ENCODE data around the gene COASY. TPM values are rescaled to one million over a fixed set of nuclear protein-coding genes. Genes with fewer than 3 reads are reported as not detected.

Gene COASY
- total RNA-seq, 2 experiments from 2014 or later = 37.8 to 40.7 TPM

GRCh38 chr17:42585353-42585752 is 23.4 kb downstream of the COASY start:
- DNase-seq (no peak), ATAC-seq (ENCODE audit: poor library complexity) (no peak)
- H3K27ac Mint-ChIP-seq = no peak overlapping the region
- H3K4me3 Mint-ChIP-seq = no peak overlapping the region
- no peaks in the 10 kb centered on the region for H3K4me1 Mint-ChIP-seq (ENCODE audit: low read depth)
- Histone ChIP-seq H3K9me3 (ENCODE audit: control insufficient read depth in 1 of 2, insufficient read depth in 1 of 2, low read length in 2 of 2) (no peaks in the 10 kb centered on the region), H3K4me3 (ENCODE audit: low read length) (no peak overlapping the region), H3K27me3 (ENCODE audit: control insufficient read depth in 1 of 2, insufficient read depth in 2 of 2, low read length in 2 of 2) (no peaks in the 10 kb centered on the region), H3K27ac (ENCODE audit: low read depth in 1 of 2, low read length in 2 of 2) (no peak overlapping the region), H3K4me1 (ENCODE audit: insufficient read depth, low read length) (no peaks in the 10 kb centered on the region), H3K36me3 (ENCODE audit: insufficient read depth, low read length) (peaks cover 95% of the 10 kb centered on the region)
- no peaks in the 10 kb centered on the region for H3K9me3 Mint-ChIP-seq
- TF ChIP-seq CTCF (IDR thresholded peaks at IDR 0.05) = no peak
- POLR2A ChIA-PET = interaction anchor here (1.0 kb wide), 1 partner anchor 24 kb away, joined by 3 read pairs; the partner anchor contains the start of gene TUBG1
- H3K27me3 Mint-ChIP-seq = no peaks in the 10 kb centered on the region
- CTCF ChIA-PET = no interaction called here
- peaks cover 96% of the 10 kb centered on the region for H3K36me3 Mint-ChIP-seq (ENCODE audit: low read depth)
- intact Hi-C loops (cut with DNase I, micrococcal nuclease) = no loop called here

GRCh38 chr17:42586514-42587230 is 24.7 kb downstream of the COASY start:
- no peaks in the 10 kb centered on the region for H3K4me1 ChIP-seq (ENCODE audit: insufficient read depth, low read length)
- DNase-seq = no peak
- POLR2A ChIA-PET = interaction anchor here (1.0 to 1.1 kb wide), 2 partner anchors 19 to 22 kb away, joined by 4 to 6 read pairs; partner anchors contain the start of genes RETREG3 and TUBG1
- no peaks in the 10 kb centered on the region for H3K9me3 ChIP-seq (ENCODE audit: control insufficient read depth in 1 of 2, insufficient read depth in 1 of 2, low read length in 2 of 2)
- H3K27ac ChIP-seq (ENCODE audit: low read depth in 1 of 2, low read length in 2 of 2) = no peak overlapping the region
- peaks cover 98% of the 10 kb centered on the region for H3K36me3 ChIP-seq (ENCODE audit: insufficient read depth, low read length)
- Mint-ChIP-seq H3K27me3 (no peaks in the 10 kb centered on the region), H3K9me3 (no peaks in the 10 kb centered on the region), H3K27ac (no peak overlapping the region), H3K36me3 (ENCODE audit: low read depth) (peaks cover 98% of the 10 kb centered on the region), H3K4me3 (no peak overlapping the region), H3K4me1 (ENCODE audit: low read depth) (peaks cover under 1% of the 10 kb centered on the region)
- ATAC-seq (ENCODE audit: poor library complexity) = no peak
- no peak for TF ChIP-seq CTCF (IDR thresholded peaks at IDR 0.05)
- no peaks in the 10 kb centered on the region for H3K27me3 ChIP-seq (ENCODE audit: control insufficient read depth in 1 of 2, insufficient read depth in 2 of 2, low read length in 2 of 2)
- intact Hi-C loops (cut with DNase I, micrococcal nuclease) = no loop called here
- no peak overlapping the region for H3K4me3 ChIP-seq (ENCODE audit: low read length)
- CTCF ChIA-PET = interaction anchor here (1.0 to 1.6 kb wide), 2 partner anchors 9 to 19 kb away, joined by 3 to 5 read pairs; partner anchors contain the start of genes MLX and PSMC3IP

GRCh38 chr17:42590886-42591285 is 28.9 kb downstream of the COASY start:
- no peak for TF ChIP-seq CTCF (IDR thresholded peaks at IDR 0.05)
- peaks cover 80% of the 10 kb centered on the region for H3K36me3 Mint-ChIP-seq (ENCODE audit: low read depth)
- Histone ChIP-seq H3K4me3 (ENCODE audit: low read length) (no peak overlapping the region), H3K36me3 (ENCODE audit: insufficient read depth, low read length) (peaks cover 79% of the 10 kb centered on the region), H3K27ac (ENCODE audit: low read depth in 1 of 2, low read length in 2 of 2) (no peak overlapping the region), H3K27me3 (ENCODE audit: control insufficient read depth in 1 of 2, insufficient read depth in 2 of 2, low read length in 2 of 2) (no peaks in the 10 kb centered on the region), H3K9me3 (ENCODE audit: control insufficient read depth in 1 of 2, insufficient read depth in 1 of 2, low read length in 2 of 2) (no peaks in the 10 kb centered on the region), H3K4me1 (ENCODE audit: insufficient read depth, low read length) (peaks cover 4% of the 10 kb centered on the region)
- ChIA-PET POLR2A (no interaction called here), CTCF (interaction anchor here (3.6 kb wide), 1 partner anchor 13 kb away, joined by 9 read pairs; the partner anchor contains the start of gene PSMC3IP)
- ATAC-seq (ENCODE audit: poor library complexity) (no peak), DNase-seq (no peak)
- no peaks in the 10 kb centered on the region for H3K9me3 Mint-ChIP-seq
- H3K27me3 Mint-ChIP-seq = no peaks in the 10 kb centered on the region
- intact Hi-C loops (cut with DNase I, micrococcal nuclease) = no loop called here
- H3K27ac Mint-ChIP-seq = no peak overlapping the region
- peaks cover 5% of the 10 kb centered on the region for H3K4me1 Mint-ChIP-seq (ENCODE audit: low read depth)
- no peak overlapping the region for H3K4me3 Mint-ChIP-seq

Data from CD4-positive, alpha-beta T cell (primary cell).